Measurements from ENCODE around the gene SNIP1.
"Not testable (repeated sequence)": the region's sequence is repeated elsewhere in the genome, so short reads cannot be mapped to it uniquely, and the experiment has no call there.

Gene SNIP1
- 16.2 to 32.2 (median 23.8) reads per million in 18 experiments for total RNA-seq

GRCh38 chr1:37553927-37554808 lies at the start of gene SNIP1:
SNIP1 (minus strand) TSS chr1:37554293; CDS start chr1:37554229, 64 bp downstream.
- peak; percentile 96 for DNase-seq

GRCh38 chr1:37602750-37603694 lies 48.9 kb upstream of the SNIP1 start:
- DNase-seq: peak; percentile 12 to 31

- DNase-seq: no peak
Measured at GRCh38 chr1:37601441-37601840, 47.3 kb upstream of the SNIP1 start.

- DNase-seq: no peak
Measured at GRCh38 chr1:37599940-37600339, 45.8 kb upstream of the SNIP1 start.

GRCh38 chr1:37596182-37596667 lies 42.1 kb upstream of the SNIP1 start:
- no peak for DNase-seq

- peak; percentile 97 to 98 for DNase-seq
Measured at GRCh38 chr1:37595440-37596181, 41.5 kb upstream of the SNIP1 start, which contains the start of gene GNL2. GNL2 (minus strand) TSS chr1:37595937; CDS start chr1:37595822, 115 bp downstream.

GRCh38 chr1:37593726-37594125 lies 39.6 kb upstream of the SNIP1 start:
- no peak for DNase-seq

- no peak for DNase-seq
Measured at GRCh38 chr1:37588939-37589338, 34.8 kb upstream of the SNIP1 start.

- DNase-seq: not testable (repeated sequence)
Measured at GRCh38 chr1:37584544-37584943, 30.5 kb upstream of the SNIP1 start.

- no peak for DNase-seq
Measured at GRCh38 chr1:37575692-37576091, 21.6 kb upstream of the SNIP1 start.

- DNase-seq: no peak
Measured at GRCh38 chr1:37574834-37575480, 20.9 kb upstream of the SNIP1 start.

GRCh38 chr1:37570528-37571334 lies 16.6 kb upstream of the SNIP1 start:
- no peak for DNase-seq

- no peak for DNase-seq
Measured at GRCh38 chr1:37567023-37567422, 12.9 kb upstream of the SNIP1 start.

GRCh38 chr1:37564892-37565291 lies 10.8 kb upstream of the SNIP1 start:
- no peak for DNase-seq

GRCh38 chr1:37562984-37563383 lies 8.9 kb upstream of the SNIP1 start:
- DNase-seq: no peak

GRCh38 chr1:37561133-37562132 lies 7.3 kb upstream of the SNIP1 start:
- DNase-seq: peak in 1 of 2 donors; percentile 8

- no peak for DNase-seq
Measured at GRCh38 chr1:37560401-37561132, 6.5 kb upstream of the SNIP1 start.

GRCh38 chr1:37559957-37560379 lies 5.9 kb upstream of the SNIP1 start:
- not testable (repeated sequence) for DNase-seq

GRCh38 chr1:37559080-37559479 lies 5.0 kb upstream of the SNIP1 start:
- DNase-seq: no peak
